ENCODE measurements around the gene TSHZ2. TPM values are rescaled to one million over a fixed set of nuclear protein-coding genes. Genes with fewer than 3 reads are reported as not detected.
"Not testable (repeated sequence)": the region's sequence is repeated elsewhere in the genome, so short reads cannot be mapped to it uniquely, and the experiment has no call there.

The TSHZ2 gene
- total RNA-seq, 4 donors from 2014 or later, result 1.9 to 12.9 (median 5.0) TPM

DNA sequence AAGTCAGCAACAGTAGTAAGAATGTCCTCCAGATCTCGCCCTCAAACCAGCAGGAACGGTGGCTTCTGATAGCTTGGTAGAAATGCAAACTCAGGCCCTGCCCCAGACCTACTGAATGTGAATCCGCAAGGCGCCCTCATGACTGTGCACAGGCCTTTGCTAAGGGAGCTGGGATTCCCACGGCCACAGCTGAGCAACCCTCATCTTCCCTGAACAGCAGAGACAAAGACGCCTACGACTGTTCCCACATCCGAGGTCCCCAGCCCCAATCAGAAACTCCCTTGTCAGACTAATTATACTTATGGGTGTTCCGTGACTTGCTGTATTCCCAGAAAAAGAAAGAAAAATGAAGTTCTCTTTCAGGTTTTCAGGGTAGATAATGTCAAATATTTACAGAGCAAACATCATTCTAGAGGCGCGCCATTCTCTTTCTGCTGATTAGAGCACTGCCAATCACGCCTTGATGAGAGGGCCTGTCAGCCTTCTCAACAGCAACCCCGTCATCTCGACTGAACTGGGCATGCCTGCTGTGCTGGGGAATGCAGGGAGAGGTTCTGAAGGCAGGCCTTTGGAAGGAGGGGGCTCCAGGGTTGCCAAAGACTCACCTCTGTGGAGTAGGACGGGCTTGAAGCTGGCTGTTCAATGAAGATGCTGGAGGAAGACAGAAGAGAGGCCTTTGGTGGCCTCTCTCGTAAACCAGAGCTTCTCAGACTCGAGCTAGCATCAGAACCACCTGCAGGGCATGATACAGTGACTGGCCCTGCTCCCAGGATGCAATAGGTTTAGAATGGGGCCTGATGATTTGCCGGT, 541.5 kb downstream of the TSHZ2 start:
- H3K4me3 ChIP-seq, result no peak overlapping the region
- DNase-seq, result peak; percentile 19
- H3K9me3 ChIP-seq, result no peaks in the 10 kb centered on the region
- WGBS, 2 donors (ENCODE audit: low coverage in 1 of 2), result 40 to 53% methylated on average over 1 to 18 of the region's 18 CpGs
- no peaks in the 10 kb centered on the region for H3K27me3 ChIP-seq
- H3K27ac ChIP-seq, result peak overlapping the region in 1 of 4 donors; percentile 66
- H3K36me3 ChIP-seq, result no peaks in the 10 kb centered on the region
- TF ChIP-seq EP300 (IDR thresholded peaks at IDR 0.05; ENCODE audit: low read depth) (no peak), POLR2AphosphoS5 (IDR thresholded peaks at IDR 0.05) (no peak), POLR2A (IDR thresholded peaks at IDR 0.05) (no peak)
- TF ChIP-seq, protein P1, sequence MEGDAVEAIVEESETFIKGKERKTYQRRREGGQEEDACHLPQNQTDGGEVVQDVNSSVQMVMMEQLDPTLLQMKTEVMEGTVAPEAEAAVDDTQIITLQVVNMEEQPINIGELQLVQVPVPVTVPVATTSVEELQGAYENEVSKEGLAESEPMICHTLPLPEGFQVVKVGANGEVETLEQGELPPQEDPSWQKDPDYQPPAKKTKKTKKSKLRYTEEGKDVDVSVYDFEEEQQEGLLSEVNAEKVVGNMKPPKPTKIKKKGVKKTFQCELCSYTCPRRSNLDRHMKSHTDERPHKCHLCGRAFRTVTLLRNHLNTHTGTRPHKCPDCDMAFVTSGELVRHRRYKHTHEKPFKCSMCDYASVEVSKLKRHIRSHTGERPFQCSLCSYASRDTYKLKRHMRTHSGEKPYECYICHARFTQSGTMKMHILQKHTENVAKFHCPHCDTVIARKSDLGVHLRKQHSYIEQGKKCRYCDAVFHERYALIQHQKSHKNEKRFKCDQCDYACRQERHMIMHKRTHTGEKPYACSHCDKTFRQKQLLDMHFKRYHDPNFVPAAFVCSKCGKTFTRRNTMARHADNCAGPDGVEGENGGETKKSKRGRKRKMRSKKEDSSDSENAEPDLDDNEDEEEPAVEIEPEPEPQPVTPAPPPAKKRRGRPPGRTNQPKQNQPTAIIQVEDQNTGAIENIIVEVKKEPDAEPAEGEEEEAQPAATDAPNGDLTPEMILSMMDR (IDR thresholded peaks at IDR 0.05), result no peak
- in situ Hi-C loops (cut with MboI; ENCODE audit: low pct_ligation_motif_present in 1 of 4, low pct_unique_long_range_greater_than_20kb in 1 of 4, low sequenced_read_pairs in 3 of 4) (no loop called here), intact Hi-C loops (cut with DNase I; ENCODE audit: low total_unique reads) (no loop called here)
- peaks cover 0 to 3% (median 0%) of the 10 kb centered on the region in 4 donors for H3K4me1 ChIP-seq

DNA sequence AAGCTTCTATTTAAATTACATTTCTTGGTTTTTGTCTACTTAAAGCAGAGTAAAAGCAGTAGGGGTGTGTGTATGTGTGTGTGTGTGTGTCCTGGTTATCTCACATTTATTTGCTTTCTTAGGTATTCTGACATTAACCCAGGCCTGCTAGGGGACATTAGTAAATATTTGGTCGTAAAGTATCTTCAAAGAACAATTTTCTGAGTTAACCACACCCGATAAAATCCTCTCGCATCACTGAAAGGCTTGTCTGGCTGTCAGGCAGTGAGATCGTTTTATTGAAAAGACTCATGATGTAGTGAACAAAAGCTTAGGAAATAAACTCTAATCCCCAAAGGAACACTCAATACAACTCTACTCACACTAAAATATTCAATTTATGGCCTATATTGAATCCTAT, 543.6 kb downstream of the TSHZ2 start:
- no peaks in the 10 kb centered on the region for H3K36me3 ChIP-seq
- H3K4me3 ChIP-seq, result no peak overlapping the region
- in situ Hi-C loops (cut with MboI; ENCODE audit: low pct_ligation_motif_present in 1 of 4, low pct_unique_long_range_greater_than_20kb in 1 of 4, low sequenced_read_pairs in 3 of 4) (no loop called here), intact Hi-C loops (cut with DNase I; ENCODE audit: low total_unique reads) (no loop called here)
- H3K4me1 ChIP-seq, result peaks cover 0 to 3% (median 0%) of the 10 kb centered on the region in 4 donors
- H3K9me3 ChIP-seq, result no peaks in the 10 kb centered on the region
- no peak overlapping the region for H3K27ac ChIP-seq
- no peaks in the 10 kb centered on the region for H3K27me3 ChIP-seq
- 63 to 75% methylated on average over 4 of the region's 4 CpGs for WGBS, 2 donors (ENCODE audit: low coverage in 1 of 2)
- TF ChIP-seq POLR2AphosphoS5 (IDR thresholded peaks at IDR 0.05), result no peak
- TF ChIP-seq, protein P1 (IDR thresholded peaks at IDR 0.05), result no peak
- TF ChIP-seq POLR2A (IDR thresholded peaks at IDR 0.05), result no peak
- no peak for TF ChIP-seq EP300 (IDR thresholded peaks at IDR 0.05; ENCODE audit: low read depth)
- no peak for DNase-seq

DNA sequence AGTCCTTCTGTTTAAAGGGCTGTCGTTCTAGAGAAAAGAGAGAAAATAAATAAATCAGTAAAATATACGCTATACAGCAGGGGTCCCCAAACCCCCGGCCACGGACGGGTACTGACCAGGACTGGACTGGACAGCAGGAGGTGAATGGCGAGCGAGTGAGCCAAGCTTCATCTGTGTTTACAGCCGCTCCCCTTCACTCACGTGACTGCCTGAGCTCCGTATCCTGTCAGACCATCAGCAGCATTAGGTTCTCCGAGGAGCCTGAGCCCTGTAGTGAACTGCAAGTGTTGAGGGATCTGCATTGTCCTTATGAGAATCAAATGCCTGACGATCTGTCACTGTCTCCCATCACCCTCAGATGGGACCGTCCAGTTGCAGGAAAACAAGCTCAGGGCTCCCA, 545.0 kb downstream of the TSHZ2 start:
- Histone ChIP-seq H3K27me3 (no peaks in the 10 kb centered on the region), H3K4me1 (peaks cover 0 to 3% (median 0%) of the 10 kb centered on the region in 4 donors), H3K36me3 (no peaks in the 10 kb centered on the region), H3K27ac (no peak overlapping the region), H3K9me3 (no peaks in the 10 kb centered on the region), H3K4me3 (no peak overlapping the region)
- intact Hi-C loops (cut with DNase I; ENCODE audit: low total_unique reads) (no loop called here), in situ Hi-C loops (cut with MboI; ENCODE audit: low pct_ligation_motif_present in 1 of 4, low pct_unique_long_range_greater_than_20kb in 1 of 4, low sequenced_read_pairs in 3 of 4) (no loop called here)
- DNase-seq, result peak; percentile 35
- WGBS, 2 donors (ENCODE audit: low coverage in 1 of 2), result 41 to 71% methylated on average over 5 to 13 of the region's 13 CpGs
- TF ChIP-seq POLR2AphosphoS5 (IDR thresholded peaks at IDR 0.05) (no peak), POLR2A (IDR thresholded peaks at IDR 0.05) (no peak)

DNA sequence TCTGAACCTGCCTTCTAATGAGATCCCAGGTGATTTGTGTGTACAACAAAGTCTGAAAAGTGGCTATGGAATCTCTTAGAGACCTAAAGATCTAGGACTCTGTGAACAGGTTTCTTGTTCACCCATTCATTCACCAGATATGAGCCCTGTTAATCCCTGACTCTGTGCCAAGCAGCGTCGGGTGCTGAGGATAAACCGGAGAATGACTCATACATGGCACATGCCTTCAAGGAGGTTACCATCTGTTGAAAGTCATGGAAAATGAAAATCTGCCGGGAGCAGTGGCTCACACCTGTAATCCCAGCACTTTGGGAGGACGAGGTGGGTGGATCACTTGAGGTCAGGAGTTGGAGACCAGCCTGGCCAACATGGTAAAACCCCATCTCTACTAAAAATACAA, 549.3 kb downstream of the TSHZ2 start:
- in situ Hi-C loops (cut with MboI; ENCODE audit: low pct_ligation_motif_present in 1 of 4, low pct_unique_long_range_greater_than_20kb in 1 of 4, low sequenced_read_pairs in 3 of 4); H3K4me3 ChIP-seq; DNase-seq; H3K4me1 ChIP-seq; H3K27ac ChIP-seq; H3K9me3 ChIP-seq; H3K27me3 ChIP-seq; H3K36me3 ChIP-seq; intact Hi-C loops (cut with DNase I; ENCODE audit: low total_unique reads): not testable (repeated sequence)
- 54 to 60% methylated on average over 4 to 5 of the region's 5 CpGs for WGBS, 2 donors (ENCODE audit: low coverage in 1 of 2)

DNA sequence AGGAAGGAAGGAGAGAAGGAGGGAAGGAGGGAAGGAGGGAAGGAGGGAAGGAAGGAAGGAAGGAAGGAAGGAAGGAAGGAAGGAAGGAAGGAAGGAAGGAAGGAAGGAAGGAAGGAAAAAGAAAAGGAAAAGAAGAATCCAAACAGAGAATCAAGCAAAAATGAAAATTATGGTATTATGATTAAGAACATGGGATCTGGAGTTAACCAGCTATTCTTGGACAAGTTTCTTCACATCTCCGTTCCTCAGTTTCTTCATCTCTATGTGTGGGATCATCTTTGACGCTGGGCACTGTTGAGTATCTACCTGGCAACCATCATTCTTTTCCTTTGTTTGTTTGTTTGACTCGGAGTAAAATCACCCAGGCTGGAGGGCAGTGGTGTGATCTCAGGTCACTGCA, 549.9 kb downstream of the TSHZ2 start:
- TF ChIP-seq POLR2AphosphoS5 (IDR thresholded peaks at IDR 0.05), result no peak
- TF ChIP-seq POLR2A (IDR thresholded peaks at IDR 0.05), result no peak
- TF ChIP-seq EP300 (IDR thresholded peaks at IDR 0.05; ENCODE audit: low read depth), result no peak
- TF ChIP-seq, protein P1 (IDR thresholded peaks at IDR 0.05), result no peak
- in situ Hi-C loops (cut with MboI; ENCODE audit: low pct_ligation_motif_present in 1 of 4, low pct_unique_long_range_greater_than_20kb in 1 of 4, low sequenced_read_pairs in 3 of 4), result no loop called here
- Histone ChIP-seq H3K36me3 (no peaks in the 10 kb centered on the region), H3K27ac (no peak overlapping the region), H3K4me1 (no peaks in the 10 kb centered on the region), H3K27me3 (no peaks in the 10 kb centered on the region), H3K4me3 (no peak overlapping the region), H3K9me3 (no peaks in the 10 kb centered on the region)
- 76 to 78% methylated on average over 2 to 3 of the region's 3 CpGs for WGBS, 2 donors (ENCODE audit: low coverage in 1 of 2)
- intact Hi-C loops (cut with DNase I; ENCODE audit: low total_unique reads), result no loop called here
- DNase-seq, result no peak
